ENCODE data around the gene PPP1R14C.

PPP1R14C gene, protein sequence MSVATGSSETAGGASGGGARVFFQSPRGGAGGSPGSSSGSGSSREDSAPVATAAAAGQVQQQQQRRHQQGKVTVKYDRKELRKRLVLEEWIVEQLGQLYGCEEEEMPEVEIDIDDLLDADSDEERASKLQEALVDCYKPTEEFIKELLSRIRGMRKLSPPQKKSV

DNA sequence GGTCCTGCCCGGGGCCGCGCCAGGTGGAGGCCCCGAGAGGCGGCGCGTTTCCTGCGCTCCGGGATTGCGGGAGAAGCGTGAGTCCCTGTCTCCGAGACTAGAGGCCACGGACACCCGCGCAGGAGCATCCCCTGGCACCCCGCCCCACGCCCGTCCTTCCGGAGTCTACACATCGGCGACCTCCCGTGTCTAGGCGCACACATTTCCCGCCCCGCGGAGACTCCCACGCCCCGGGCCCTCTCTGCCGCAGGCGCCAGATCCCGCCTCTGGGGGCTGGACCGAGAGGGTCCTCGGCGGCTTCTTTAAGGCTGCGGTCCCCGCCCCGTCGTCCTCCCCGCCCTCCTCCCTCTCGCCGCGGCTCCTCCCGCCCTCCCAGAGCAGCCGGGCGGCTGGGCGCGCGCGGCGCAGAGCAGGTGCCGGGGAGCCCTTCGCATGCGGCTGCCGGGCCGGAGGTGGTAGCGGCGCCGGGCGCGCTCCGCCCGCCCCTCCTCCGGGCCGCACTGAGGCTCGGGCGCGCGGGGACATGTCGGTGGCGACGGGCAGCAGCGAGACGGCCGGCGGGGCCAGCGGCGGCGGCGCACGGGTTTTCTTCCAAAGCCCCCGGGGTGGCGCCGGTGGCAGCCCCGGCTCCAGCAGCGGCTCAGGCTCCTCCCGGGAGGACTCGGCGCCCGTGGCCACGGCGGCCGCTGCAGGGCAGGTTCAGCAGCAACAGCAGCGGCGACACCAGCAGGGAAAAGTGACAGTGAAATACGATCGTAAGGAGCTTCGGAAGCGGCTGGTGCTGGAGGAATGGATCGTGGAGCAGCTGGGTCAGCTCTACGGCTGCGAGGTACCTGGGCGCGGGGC lies at the start of gene PPP1R14C:
PPP1R14C (plus strand) TSS at position 375 of the 846 bp plus-strand sequence; CDS start at position 524, 149 bp downstream.
- peak within 1 kb of the TSS; percentile 37 for H3K4me3 ChIP-seq (ENCODE audit: low read length)
- no peak for TF ChIP-seq ZNF274 (IDR thresholded peaks at IDR 0.05; ENCODE audit: low read depth, low read length)

DNA sequence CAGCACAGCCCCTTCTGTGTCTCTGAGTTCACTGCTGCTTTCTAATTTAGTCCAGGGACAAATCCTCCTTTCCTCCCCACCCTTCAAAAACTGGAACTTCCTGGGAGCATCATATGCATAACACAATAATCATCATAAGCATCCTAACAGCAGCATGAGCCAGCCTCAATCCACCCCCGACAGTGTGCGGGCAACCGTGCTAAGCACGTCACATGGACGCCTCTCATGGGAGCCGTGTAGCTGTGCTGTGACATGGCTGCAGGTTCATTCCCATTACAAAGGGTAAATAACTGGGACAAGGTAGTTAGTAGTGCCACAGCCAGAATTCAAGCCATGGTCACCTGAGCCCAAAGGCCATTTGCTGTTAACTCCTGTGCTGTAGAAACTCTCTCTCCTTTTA lies 49.4 kb upstream of the PPP1R14C start:
- no peak for TF ChIP-seq ZNF274 (IDR thresholded peaks at IDR 0.05; ENCODE audit: low read depth, low read length)
- H3K4me3 ChIP-seq (ENCODE audit: low read length) = no peak overlapping the region

DNA sequence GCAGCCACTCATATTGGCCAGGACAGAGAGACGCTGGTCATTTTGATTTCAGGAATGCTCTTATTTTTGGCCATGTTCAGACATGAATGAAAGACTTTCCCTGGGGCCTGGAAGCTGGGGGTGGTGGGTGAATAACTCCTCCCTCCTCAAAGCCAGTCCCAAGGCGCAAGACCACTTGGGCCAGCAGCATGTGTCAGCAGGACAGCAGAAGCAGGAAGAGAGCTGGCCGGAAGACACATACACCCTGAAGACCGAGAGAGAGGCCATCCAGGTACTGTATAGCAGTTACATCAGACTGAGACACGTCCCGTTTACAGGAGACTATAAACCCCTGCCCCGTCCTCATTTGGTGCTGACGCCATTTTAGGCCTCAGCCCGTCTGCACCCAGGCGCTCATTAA lies 44.7 kb upstream of the PPP1R14C start:
- no peak overlapping the region for H3K4me3 ChIP-seq (ENCODE audit: low read length)
- TF ChIP-seq ZNF274 (IDR thresholded peaks at IDR 0.05; ENCODE audit: low read depth, low read length) = no peak

DNA sequence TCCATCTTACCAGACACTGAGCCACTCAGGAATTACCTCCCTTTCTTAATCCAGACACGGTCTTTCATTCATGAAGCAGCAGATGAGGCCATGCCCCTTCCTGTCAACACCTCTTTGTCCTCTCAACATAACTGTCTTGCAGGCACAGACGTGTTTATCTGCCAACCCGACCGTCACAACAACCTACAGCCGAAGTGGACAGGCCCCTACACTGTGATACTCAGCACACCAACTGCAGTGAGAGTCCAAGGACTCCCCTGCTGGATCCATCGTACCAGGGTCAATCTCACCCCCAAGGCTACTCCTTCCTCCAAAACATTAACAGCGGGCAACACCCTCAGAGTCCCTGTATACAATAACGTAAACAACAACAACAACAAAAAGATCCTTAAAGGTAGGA lies 43.3 kb upstream of the PPP1R14C start:
- no peak overlapping the region for H3K4me3 ChIP-seq (ENCODE audit: low read length)
- TF ChIP-seq ZNF274 (IDR thresholded peaks at IDR 0.05; ENCODE audit: low read depth, low read length) = no peak

DNA sequence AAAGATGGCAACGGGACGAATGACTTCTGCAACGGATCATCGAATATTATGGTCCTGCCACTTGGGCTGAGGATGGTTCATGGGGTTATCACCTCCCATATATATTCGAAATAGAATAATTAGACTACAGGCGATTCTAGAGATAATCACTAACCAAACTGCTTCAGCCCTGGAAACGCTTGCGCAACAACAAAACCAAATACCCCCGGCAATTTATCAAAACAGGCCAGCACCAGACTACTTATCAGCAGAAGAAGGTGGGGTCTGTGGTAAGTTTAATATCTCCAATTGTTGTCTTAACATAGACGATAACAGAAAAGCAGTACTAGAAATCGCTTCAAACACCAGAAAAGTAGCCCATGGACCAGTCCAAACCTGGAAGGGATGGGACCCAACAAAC lies 42.9 kb upstream of the PPP1R14C start:
- no peak overlapping the region for H3K4me3 ChIP-seq (ENCODE audit: low read length)
- TF ChIP-seq ZNF274 (IDR thresholded peaks at IDR 0.05; ENCODE audit: low read depth, low read length) = no peak

DNA sequence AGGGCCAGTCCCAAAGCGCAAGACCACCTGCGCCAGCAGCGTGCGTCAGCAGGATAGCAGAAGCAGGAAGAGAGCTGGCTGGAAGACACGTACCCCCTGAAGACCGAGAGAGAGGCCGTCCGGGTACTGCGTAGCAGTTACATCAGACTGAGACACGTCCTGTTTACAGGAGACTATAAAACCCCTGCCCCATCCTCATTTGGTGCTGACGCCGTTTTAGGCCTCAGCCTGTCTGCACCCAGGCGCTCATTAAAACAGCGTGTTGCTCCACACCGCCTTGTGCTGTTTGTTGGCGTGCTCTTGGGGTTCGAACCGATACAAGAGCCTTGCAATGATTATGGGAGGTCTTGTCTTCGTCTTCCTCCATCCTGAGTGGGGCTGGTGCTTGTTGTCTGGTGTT lies 42.1 kb upstream of the PPP1R14C start:
- TF ChIP-seq ZNF274 (IDR thresholded peaks at IDR 0.05; ENCODE audit: low read depth, low read length) = no peak
- H3K4me3 ChIP-seq (ENCODE audit: low read length) = no peak overlapping the region

DNA sequence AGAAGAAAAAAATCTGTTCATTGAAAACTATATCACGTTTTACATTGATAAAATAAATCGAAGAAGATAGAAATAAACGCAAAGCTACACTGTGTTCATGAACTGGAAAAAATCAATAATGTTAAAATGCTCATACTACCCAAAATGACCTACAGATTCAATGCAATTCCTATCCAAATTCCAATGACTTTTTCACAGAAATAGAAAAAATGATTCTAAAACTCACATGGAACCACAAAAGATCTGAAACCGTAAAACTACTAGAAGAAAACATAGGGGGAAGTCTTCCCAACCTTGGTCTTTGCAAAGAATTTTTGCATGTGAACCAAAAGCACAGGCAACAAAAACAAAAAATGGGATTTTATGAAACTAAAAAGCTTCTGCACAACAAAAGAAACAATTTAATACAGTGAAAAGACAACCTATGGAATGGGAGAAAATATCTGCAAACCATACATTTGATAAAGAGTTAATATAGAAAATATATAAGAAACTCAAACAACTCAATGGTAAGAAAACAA lies 40.0 kb upstream of the PPP1R14C start:
- no peak overlapping the region for H3K4me3 ChIP-seq (ENCODE audit: low read length)
- no peak for TF ChIP-seq ZNF274 (IDR thresholded peaks at IDR 0.05; ENCODE audit: low read depth, low read length)

DNA sequence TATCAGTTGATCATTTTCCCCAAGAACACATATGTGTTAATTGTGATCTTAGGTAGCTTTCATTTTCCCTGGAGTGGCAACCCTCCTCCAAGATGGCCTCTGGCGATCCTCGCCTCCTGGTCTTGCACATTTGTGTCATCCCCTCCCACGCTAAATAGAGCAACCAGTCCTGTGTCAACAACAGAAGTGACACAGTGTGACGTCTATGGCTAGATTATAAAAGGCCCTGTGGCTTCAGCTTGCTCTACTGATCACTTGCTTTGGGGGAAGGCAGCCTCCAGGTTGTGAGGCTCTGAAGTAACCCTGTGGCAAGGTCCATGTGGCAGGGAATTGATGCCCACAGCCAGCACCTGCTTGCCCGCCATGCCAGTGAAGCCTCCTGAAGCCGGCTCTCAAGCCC lies 30.6 kb upstream of the PPP1R14C start:
- TF ChIP-seq ZNF274 (IDR thresholded peaks at IDR 0.05; ENCODE audit: low read depth, low read length) = no peak
- H3K4me3 ChIP-seq (ENCODE audit: low read length) = no peak overlapping the region

DNA sequence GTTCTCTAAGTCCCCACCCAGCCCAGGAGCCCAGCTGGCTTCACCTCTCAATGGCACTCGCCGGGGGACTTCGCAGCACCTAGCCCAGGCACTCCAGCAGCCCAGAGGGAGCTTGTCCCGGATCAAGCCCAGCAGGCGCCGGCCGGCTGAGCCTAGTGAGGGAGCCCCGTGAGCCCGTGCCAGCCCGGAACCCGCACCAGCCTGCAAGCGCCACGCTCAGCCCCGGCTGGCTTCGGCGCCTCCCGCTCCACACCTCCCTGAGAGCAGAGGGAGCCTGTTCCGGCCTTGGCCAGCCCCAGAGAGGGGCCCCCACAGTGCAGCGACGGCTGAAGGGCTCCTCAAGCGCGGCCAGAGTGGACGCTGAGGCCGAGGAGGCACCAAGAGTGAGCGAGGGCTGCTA lies 27.1 kb upstream of the PPP1R14C start:
- H3K4me3 ChIP-seq (ENCODE audit: low read length) = no peak overlapping the region
- no peak for TF ChIP-seq ZNF274 (IDR thresholded peaks at IDR 0.05; ENCODE audit: low read depth, low read length)

DNA sequence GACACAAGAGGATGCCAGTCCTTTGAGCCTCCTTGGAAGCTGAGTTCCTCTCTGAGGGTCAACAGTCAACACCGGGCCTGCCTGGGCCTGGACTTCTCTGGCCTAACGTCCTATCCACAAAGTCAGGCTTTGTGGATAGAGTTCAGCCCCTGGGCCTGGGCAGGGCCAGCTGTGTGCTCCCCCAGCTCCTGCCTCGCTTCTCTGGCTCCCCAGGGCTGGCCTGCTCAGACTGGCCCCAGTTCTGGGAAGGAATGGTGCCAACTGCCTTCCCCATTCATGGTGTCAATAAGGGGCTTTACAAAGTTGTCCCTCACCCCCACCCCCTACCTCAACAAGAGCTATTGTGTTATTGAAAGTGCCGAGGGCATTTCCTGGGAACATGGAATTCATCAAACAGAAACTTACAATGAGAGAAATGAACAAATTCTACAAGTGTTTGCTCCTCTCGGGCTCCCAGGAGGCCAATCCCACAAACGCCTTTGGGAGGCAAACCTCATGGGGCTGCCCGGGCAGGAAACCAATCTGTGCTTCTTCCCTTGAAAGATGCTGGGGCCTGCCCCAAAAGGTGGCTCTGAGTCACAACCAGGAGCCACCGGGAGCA lies 26.5 kb upstream of the PPP1R14C start:
- TF ChIP-seq ZNF274 (IDR thresholded peaks at IDR 0.05; ENCODE audit: low read depth, low read length) = no peak
- H3K4me3 ChIP-seq (ENCODE audit: low read length) = no peak overlapping the region

DNA sequence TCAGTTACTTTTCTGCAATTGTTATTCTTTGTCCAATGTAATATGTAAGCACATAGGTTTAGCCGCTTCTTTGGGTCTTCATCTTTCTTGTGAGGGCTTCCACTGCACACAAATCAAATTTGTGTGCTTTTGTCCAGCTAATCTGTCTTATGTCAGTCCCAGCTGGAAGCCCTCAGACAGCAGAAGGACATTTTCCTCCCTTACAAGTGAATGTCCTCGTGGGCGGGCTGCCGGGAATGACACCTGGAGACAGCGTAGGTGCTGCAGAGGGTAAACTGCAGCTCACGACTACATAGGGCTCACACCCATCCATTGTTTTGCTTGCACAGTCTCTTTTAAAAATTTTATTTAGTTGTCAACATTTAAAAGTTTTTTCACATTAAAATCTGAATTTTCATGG lies 24.6 kb upstream of the PPP1R14C start:
- no peak for TF ChIP-seq ZNF274 (IDR thresholded peaks at IDR 0.05; ENCODE audit: low read depth, low read length)
- H3K4me3 ChIP-seq (ENCODE audit: low read length) = no peak overlapping the region

DNA sequence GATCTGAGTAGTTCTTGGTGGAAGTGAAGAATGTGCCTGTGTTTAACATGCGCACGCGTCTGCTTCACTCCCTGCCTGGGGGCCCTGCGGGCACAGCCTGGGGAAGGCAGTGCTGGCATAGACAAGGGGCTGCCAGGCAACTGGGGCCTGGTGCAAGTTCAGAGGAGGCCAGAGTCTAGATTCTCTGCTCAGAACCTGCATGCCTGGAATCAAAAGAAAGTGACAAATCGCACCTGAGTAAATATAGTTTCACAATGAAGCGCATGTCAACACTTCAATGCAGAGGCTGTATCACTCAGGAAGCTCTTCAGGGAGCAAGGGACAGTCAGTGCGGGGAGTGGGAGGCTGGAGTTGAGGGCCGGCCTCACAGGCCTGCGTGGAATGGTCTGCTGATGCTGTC lies 24.2 kb upstream of the PPP1R14C start:
- no peak overlapping the region for H3K4me3 ChIP-seq (ENCODE audit: low read length)
- no peak for TF ChIP-seq ZNF274 (IDR thresholded peaks at IDR 0.05; ENCODE audit: low read depth, low read length)

DNA sequence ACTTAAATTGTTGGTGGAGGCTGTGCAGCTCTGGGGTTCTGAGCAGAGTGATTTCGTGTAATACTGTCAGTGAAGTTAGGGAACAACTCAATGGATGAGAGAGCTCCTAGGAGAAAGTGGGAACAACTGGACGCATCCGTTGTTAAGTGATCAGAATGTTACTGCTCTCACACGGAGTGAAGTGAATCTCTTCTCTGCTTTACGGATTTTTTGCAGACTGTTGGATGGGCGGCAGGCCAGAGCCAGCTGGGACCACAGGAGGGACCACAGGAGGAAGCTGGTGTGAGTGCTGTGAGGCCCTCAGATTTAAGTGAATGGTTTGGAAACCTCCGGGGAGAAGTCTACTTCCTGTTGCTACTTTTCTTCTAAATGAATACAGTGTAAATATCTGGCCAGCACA lies 23.7 kb upstream of the PPP1R14C start:
- H3K4me3 ChIP-seq (ENCODE audit: low read length) = no peak overlapping the region
- TF ChIP-seq ZNF274 (IDR thresholded peaks at IDR 0.05; ENCODE audit: low read depth, low read length) = no peak

DNA sequence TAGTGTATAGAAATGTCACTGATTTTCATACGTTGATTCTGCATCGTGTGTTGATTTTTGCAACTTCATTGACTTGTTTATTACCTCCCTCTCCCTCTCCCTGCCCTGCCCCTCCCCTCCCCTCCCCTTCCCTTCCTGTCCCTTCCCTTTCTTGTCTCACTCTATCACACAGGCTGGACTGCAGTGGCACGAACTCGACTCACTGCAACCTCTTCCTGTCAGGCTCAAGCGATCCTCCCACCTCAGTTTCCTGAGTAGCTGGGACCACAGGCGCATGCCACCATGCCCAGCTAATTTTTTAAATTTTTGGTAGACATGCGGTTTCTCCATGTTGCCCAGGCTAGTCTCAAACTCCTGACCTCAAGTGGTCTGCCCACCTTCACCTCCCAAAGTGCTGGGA lies 19.2 kb upstream of the PPP1R14C start:
- no peak overlapping the region for H3K4me3 ChIP-seq (ENCODE audit: low read length)
- TF ChIP-seq ZNF274 (IDR thresholded peaks at IDR 0.05; ENCODE audit: low read depth, low read length) = no peak

DNA sequence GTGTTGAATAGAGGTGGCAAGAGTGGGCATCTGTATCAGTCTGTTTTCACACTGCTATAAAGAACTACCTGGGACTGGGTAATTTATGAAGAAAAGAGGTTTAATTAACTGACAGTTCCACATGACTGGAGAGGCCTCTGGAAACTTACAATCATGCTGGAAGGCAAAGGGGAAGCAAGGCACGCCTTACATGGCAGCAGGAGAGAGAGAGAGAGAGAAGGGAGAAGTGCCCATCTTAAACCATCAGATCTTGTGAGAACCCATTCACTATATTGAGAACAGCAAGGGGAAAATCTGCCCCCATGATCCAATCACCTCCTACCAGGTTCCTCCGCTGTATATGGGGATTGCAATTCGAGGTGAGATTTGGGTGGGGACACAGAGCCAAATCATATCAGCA lies 18.6 kb upstream of the PPP1R14C start:
- TF ChIP-seq ZNF274 (IDR thresholded peaks at IDR 0.05; ENCODE audit: low read depth, low read length) = no peak
- no peak overlapping the region for H3K4me3 ChIP-seq (ENCODE audit: low read length)

Measured in GM08714 (cell line).